Bone marrow (tissue), 2 donors: Measurements from ENCODE around the gene NMUR1.

Experiments
- DNase-seq, 2 donors: peaks; one replicate each; lab custom pipeline; 2025; lab: John Stamatoyannopoulos, UW

Gene NMUR1

GRCh38 chr2:231483398-231484329 is 46.6 kb downstream of the NMUR1 start:
- DNase-seq, result peak; percentile 10 to 26

- peak; percentile 15 to 50 for DNase-seq
Observed at GRCh38 chr2:231482806-231483391, 47.3 kb downstream of the NMUR1 start.

- DNase-seq, result no peak
Observed at GRCh38 chr2:231480781-231481180, 49.5 kb downstream of the NMUR1 start.

- DNase-seq, result no peak
Observed at GRCh38 chr2:231479455-231479854, 50.8 kb downstream of the NMUR1 start.

GRCh38 chr2:231476920-231477319 is 53.3 kb downstream of the NMUR1 start:
- DNase-seq, result no peak

- peak in 1 of 2 donors; percentile 46 for DNase-seq
Observed at GRCh38 chr2:231475965-231476364, 54.3 kb downstream of the NMUR1 start.
